ENCODE measurements around the gene SCD.

DNA sequence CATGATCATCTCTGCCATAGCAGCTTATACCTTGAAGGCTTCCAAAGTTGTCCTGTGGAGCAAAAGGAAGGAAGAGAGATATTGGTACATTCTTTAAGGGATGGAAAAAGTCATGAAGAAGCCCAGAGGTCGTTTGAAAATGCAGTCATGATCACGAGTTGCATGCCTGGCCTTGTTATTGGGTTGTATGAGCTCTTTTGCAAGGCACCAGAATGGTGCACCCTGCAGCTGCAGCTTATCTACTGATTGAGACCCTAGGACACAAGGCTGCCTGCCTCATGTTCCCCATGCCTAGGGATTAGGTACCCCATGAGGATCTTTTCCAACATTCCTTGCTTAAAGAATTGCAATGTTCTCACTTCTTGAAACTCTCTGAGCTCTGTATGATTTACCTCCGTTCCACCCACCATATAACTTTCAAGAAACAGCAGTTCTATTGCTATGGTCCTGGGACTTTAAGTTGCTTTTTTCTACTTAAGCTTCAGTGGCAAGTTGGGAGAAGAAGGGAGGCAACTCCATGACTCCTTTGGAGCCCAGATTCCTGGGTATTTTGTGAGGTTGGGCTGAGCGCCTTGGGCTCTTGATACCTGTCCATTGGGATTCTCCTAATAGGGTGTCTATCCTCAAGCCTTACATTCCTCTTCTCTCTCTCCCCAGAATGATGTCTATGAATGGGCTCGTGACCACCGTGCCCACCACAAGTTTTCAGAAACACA lies 6.9 kb downstream of the SCD start:
- TF ChIP-seq GATA3 (IDR thresholded peaks at IDR 0.05; ENCODE audit: low read depth, low read length) (no peak), GATA2 (IDR thresholded peaks at IDR 0.05; ENCODE audit: low read depth, low read length) (no peak)

Data from SH-SY5Y (cell line).